DND-41 (cell line): ENCODE measurements around the gene CRTAP.

Source experiments
- EZH2 ChIP-seq: IDR thresholded peaks from 3 replicates; pipeline ENCODE4 v1.6.1; 2012; ENCODE audit warnings: borderline replicate concordance, low read depth, mild to moderate bottlenecking, moderate library complexity, low read length, inconsistent platforms; ENCODE audit not compliant: severe bottlenecking
- TF ChIP-seq, protein P1 (sequence below): IDR thresholded peaks from 2 replicates; pipeline ENCODE4 v1.5.1; 2012; ENCODE audit warnings: borderline replicate concordance, low read length, moderate library complexity, mild to moderate bottlenecking; ENCODE audit not compliant: poor library complexity, severe bottlenecking; ENCODE audit errors: extremely low read depth

DNA sequence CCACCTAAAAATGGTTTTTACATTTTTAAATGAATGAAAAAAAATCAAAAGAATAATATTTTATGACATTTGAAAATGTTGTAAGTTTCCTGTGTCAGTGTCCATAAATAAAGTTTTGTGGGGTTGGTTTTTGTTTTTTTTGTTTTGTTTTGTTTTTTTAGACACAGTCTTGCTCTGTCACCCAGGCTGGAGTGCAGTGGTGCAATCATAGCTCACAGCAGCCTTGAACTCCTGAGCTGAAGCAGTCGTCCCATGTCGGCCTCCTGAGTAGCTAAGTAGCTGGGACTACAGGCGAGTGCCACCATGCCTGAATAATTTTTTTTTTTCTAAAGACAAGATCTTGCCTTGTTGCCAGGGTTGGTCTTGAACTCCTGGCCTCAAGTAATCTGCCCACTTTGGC lies 14.1 kb upstream of the CRTAP start:
- TF ChIP-seq EZH2: no peak
- TF ChIP-seq, protein P1, sequence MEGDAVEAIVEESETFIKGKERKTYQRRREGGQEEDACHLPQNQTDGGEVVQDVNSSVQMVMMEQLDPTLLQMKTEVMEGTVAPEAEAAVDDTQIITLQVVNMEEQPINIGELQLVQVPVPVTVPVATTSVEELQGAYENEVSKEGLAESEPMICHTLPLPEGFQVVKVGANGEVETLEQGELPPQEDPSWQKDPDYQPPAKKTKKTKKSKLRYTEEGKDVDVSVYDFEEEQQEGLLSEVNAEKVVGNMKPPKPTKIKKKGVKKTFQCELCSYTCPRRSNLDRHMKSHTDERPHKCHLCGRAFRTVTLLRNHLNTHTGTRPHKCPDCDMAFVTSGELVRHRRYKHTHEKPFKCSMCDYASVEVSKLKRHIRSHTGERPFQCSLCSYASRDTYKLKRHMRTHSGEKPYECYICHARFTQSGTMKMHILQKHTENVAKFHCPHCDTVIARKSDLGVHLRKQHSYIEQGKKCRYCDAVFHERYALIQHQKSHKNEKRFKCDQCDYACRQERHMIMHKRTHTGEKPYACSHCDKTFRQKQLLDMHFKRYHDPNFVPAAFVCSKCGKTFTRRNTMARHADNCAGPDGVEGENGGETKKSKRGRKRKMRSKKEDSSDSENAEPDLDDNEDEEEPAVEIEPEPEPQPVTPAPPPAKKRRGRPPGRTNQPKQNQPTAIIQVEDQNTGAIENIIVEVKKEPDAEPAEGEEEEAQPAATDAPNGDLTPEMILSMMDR: no peak
